HepG2 (cell line): ENCODE measurements around the gene ALX3. TPM values are rescaled to one million over a fixed set of nuclear protein-coding genes. Genes with fewer than 3 reads are reported as not detected.

Source experiments
- ATAC-seq: fragments of 200-7000 bp; cut with Tn5 transposase; 3 replicates; pipeline ENCODE4 v1.9.1; 2020; ENCODE audit warnings: mild to moderate bottlenecking, moderate library complexity
- BruUV-seq: library from RNA; stranded (reverse); fragments of 400-500 nt; replicated peaks from 2 replicates; lab custom pipeline; 2021; lab: Mats Ljungman, UMichigan
- CTCF ChIA-PET: fragments of 300-600 bp; formaldehyde crosslinking; extraction: SDS; loops from one replicate; lab custom pipeline; 2021; ENCODE audit warnings: low total read pairs, inconsistent platforms, low intra/inter-chr PET ratio; lab: Yijun Ruan, JAX
- POLR2A ChIA-PET: fragments of 350-600 bp; sonication (Branson Sonifier 250); formaldehyde crosslinking; loops from one replicate; lab custom pipeline; 2020; ENCODE audit warnings: antibody characterized with exemption, inconsistent platforms; lab: Yijun Ruan, JAX
- DNase-seq: peaks from one replicate; pipeline ENCODE4 v3.0.0-alpha.2; 2015; ENCODE audit warnings: low spot score
- FAIRE-seq: peaks from 3 replicates; lab custom pipeline; 2011; peaks lifted over from hg19 to GRCh38; lab: Jason Lieb, UNC
- H2AFZ ChIP-seq: one replicate; pipeline ENCODE4 v1.6.1; 2011; ENCODE audit warnings: low read length, inconsistent platforms
- H3K27ac ChIP-seq: fragments of 300-600 bp; 3 replicates; pipeline ENCODE4 v1.8.0; 2011; ENCODE audit warnings: mixed run types, mild to moderate bottlenecking, mixed read lengths, low read length, inconsistent platforms; ENCODE audit not compliant: insufficient read depth; ENCODE audit errors: extremely low read length
- H3K27me3 ChIP-seq, 2 experiments: fragments of 200-600 bp in 1 of 2; 2 replicates in 1 of 2; 3 replicates in 1 of 2; pipeline versions ENCODE4 v1.6.0 to v1.8.0; 2011; ENCODE audit warnings: low read length in 2 of 2, mild to moderate bottlenecking in 2 of 2, moderate library complexity in 2 of 2, inconsistent platforms in 1 of 2; ENCODE audit not compliant: insufficient read depth in 2 of 2, control insufficient read depth in 1 of 2
- H3K36me3 ChIP-seq, 2 experiments: fragments of 200-600 bp in 1 of 2; replicated peaks in 1 of 2; 2 replicates in 1 of 2; 3 replicates in 1 of 2; pipeline versions ENCODE4 v1.5.1 to v1.8.0; 2011; ENCODE audit warnings: low read length in 2 of 2, inconsistent platforms in 1 of 2; ENCODE audit not compliant: insufficient read depth in 2 of 2, control insufficient read depth in 1 of 2
- H3K4me1 ChIP-seq: 2 replicates; pipeline ENCODE4 v1.5.1; 2012; ENCODE audit warnings: low read length, inconsistent platforms; ENCODE audit not compliant: insufficient read depth
- H3K4me2 ChIP-seq: 2 replicates; pipeline ENCODE4 v1.6.0; 2011; ENCODE audit warnings: low read depth, low read length, inconsistent platforms
- H3K4me3 ChIP-seq, 3 experiments: fragments of 200-600 bp in 1 of 3; sonication (generic), shearing (Covaris generic) in 1 of 3; replicated peaks in 1 of 3; 2 replicates each; pipeline ENCODE4 v1.5.1; 2011 to 2016; ENCODE audit warnings: low read length in 3 of 3, inconsistent platforms in 2 of 3, low read depth in 2 of 3, mild to moderate bottlenecking in 2 of 3, control low read depth in 1 of 3, mixed read lengths in 1 of 3; ENCODE audit not compliant: insufficient read depth in 1 of 3
- H3K79me2 ChIP-seq: one replicate; pipeline ENCODE4 v1.6.1; 2011; ENCODE audit warnings: low read length, inconsistent platforms; ENCODE audit not compliant: insufficient read depth
- H3K9ac ChIP-seq: 2 replicates; pipeline ENCODE4 v1.6.0; 2011; ENCODE audit warnings: mild to moderate bottlenecking, low read depth, low read length, inconsistent platforms; ENCODE audit not compliant: insufficient read depth
- H3K9me3 ChIP-seq: 2 replicates; pipeline ENCODE4 v1.5.1; 2012; ENCODE audit warnings: mild to moderate bottlenecking, low read length
- H4K20me1 ChIP-seq: 2 replicates; pipeline ENCODE4 v1.6.0; 2011; ENCODE audit warnings: inconsistent platforms, mild to moderate bottlenecking, low read length, moderate library complexity; ENCODE audit not compliant: insufficient read depth
- MED13 ChIP-seq: sonication (generic); formaldehyde crosslinking; IDR thresholded peaks from 2 replicates; pipeline ENCODE4 v1.5.0; 2020; ENCODE audit warnings: missing genetic modification reagents
- POGK ChIP-seq: sonication (generic); formaldehyde crosslinking; conservative IDR thresholded peaks from 2 replicates; pipeline ENCODE4 v1.8.0; 2022; ENCODE audit warnings: mild to moderate bottlenecking, moderate library complexity, missing genetic modification reagents
- SIN3B ChIP-seq: fragments of 150-350 bp; IDR thresholded peaks from 2 replicates; pipeline ENCODE4 v1.6.1; 2014; ENCODE audit warnings: low read length
- THAP8 ChIP-seq: sonication (generic); formaldehyde crosslinking; IDR thresholded peaks from 2 replicates; pipeline ENCODE4 v1.5.1; 2020; ENCODE audit warnings: missing genetic modification reagents, mild to moderate bottlenecking, borderline replicate concordance
- TOE1 ChIP-seq: sonication (generic); formaldehyde crosslinking; IDR thresholded peaks from 2 replicates; pipeline ENCODE4 v1.4.0; 2020; ENCODE audit warnings: mild to moderate bottlenecking, missing genetic modification reagents
- ZFAT ChIP-seq: sonication (generic); formaldehyde crosslinking; conservative IDR thresholded peaks from 2 replicates; pipeline ENCODE4 v1.8.1; 2023; ENCODE audit warnings: missing genetic modification reagents, inconsistent platforms
- ZNF350 ChIP-seq: sonication (generic); formaldehyde crosslinking; IDR thresholded peaks from 2 replicates; pipeline ENCODE4 v1.4.0; 2020; ENCODE audit warnings: mild to moderate bottlenecking, low read depth, missing genetic modification reagents, borderline replicate concordance
- ZNF468 ChIP-seq: sonication (generic); formaldehyde crosslinking; IDR thresholded peaks from 2 replicates; pipeline ENCODE4 v1.8.0; 2022; ENCODE audit warnings: mild to moderate bottlenecking, moderate library complexity, missing genetic modification reagents
- WGBS: methylation state at CpG from one replicate; pipeline ENCODE4 v1.1.6; 2017; ENCODE audit warnings: low lambda C conversion rate; 5-methylcytosine and 5-hydroxymethylcytosine counted together
- in situ Hi-C: cut with HindIII; loops from 2 replicates; pipeline ENCODE4 v1.10.0; 2017; ENCODE audit warnings: low pct_unique_long_range_greater_than_20kb; ENCODE audit not compliant: extremely low pct_ligation_motif_present
- intact Hi-C: fragments of 100-400 bp; cut with micrococcal nuclease; formaldehyde crosslinking; loops from one replicate; pipeline ENCODE4 v1.10.0; 2022; ENCODE audit not compliant: unreplicated experiment
- polyA plus RNA-seq, 8 experiments: library from polyadenylated mRNA; depleted of rRNA in 3 of 8; stranded (reverse) in 7 of 8; unstranded in 1 of 8; fragments of >200 nt; fragmentation: Illumina TruSeq in 4 of 8; extraction: Trizol in 4 of 8; gene quantifications; 2 replicates each; pipeline versions ENCODE4 v1.2.1 to v1.2.3, GENCODE V29; 2011 to 2016; ENCODE audit warnings: low read depth in 4 of 8, missing spikeins in 1 of 8, mixed read lengths in 1 of 8; ENCODE audit not compliant: insufficient read depth in 1 of 8
- total RNA-seq, 5 experiments: library from RNA; depleted of rRNA; stranded (reverse); fragments of >200 nt; fragmentation: Illumina TruSeq; extraction: Trizol; gene quantifications; 2 replicates each; pipeline ENCODE4 v1.2.3, GENCODE V29; 2016; ENCODE audit warnings: low read depth in 1 of 5

ALX3 gene
- total and polyA plus RNA-seq, 2 of the 13 experiments (the other 11 are each of a cell fraction or from before 2014, with no cell fraction given): not detected

GRCh38 chr1:110067479-110067892 is 3.0 kb downstream of the ALX3 start:
- no peaks in the 10 kb centered on the region for H3K9me3 ChIP-seq
- DNase-seq (no peak), FAIRE-seq (no peak), ATAC-seq (no peak; the same call in 2 of the 3 replicates)
- in situ Hi-C loops: no loop called here
- H3K36me3 ChIP-seq: no peaks in the 10 kb centered on the region
- no peak overlapping the region for H3K4me3 ChIP-seq
- CTCF ChIA-PET: no interaction called here
- H3K4me2 ChIP-seq: no peak overlapping the region
- TF ChIP-seq ZFAT (CRISPR knock-in tag) (no peak), ZNF468 (CRISPR knock-in tag) (no peak), THAP8 (CRISPR knock-in tag) (no peak), SIN3B (no peak), MED13 (CRISPR knock-in tag) (no peak), POGK (CRISPR knock-in tag) (no peak), ZNF350 (CRISPR knock-in tag) (no peak), TOE1 (CRISPR knock-in tag) (no peak)
- TF ChIP-seq, all 625 proteins: peak for 0
- Histone ChIP-seq H3K9ac (no peak overlapping the region), H3K27me3 (peaks cover 5 to 18% of the 10 kb centered on the region in 2 experiments; a peak in 4 of 5 replicates), H2AFZ (no peak overlapping the region), H4K20me1 (no peaks in the 10 kb centered on the region), H3K27ac (no peak overlapping the region), H3K4me1 (no peaks in the 10 kb centered on the region), H3K79me2 (no peaks in the 10 kb centered on the region)
- intact Hi-C loops: no loop called here
- POLR2A ChIA-PET: no interaction called here
- no TSS peak for BruUV-seq
- WGBS: 70% methylated on average over 10 of the region's 23 CpGs
